ENCODE data around the gene ERGIC1. TPM values are rescaled to one million over a fixed set of nuclear protein-coding genes. Genes with fewer than 3 reads are reported as not detected.

Gene ERGIC1
- total RNA-seq, 1 experiment from 2014 or later, result 77.0 TPM

DNA sequence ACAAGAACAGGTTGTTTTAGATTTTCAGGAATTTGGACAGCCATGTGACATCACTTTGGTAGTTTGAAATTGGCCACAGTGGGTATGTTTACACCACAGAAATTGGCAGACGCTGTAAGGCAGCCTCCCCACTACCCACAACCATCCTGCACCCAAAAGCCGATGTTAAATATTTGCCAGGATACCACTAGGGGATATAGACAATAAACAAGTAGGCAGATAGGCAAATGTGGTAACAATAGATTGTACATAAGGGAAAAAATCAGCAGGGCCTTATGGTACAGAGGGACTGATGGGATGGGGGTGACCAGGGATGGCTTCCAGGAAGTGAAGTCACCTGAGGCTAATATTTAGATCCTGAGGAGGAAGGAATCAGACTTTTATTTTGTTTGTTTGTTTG, 31.9 kb upstream of the ERGIC1 start:
- Mint-ChIP-seq H3K4me3 (no peak overlapping the region), H3K27me3 (ENCODE audit: low read depth) (peaks cover 16% of the 10 kb centered on the region), H3K4me1 (peaks cover 7 to 10% of the 10 kb centered on the region in 2 experiments), H3K27ac (no peak overlapping the region; a peak in 2 of 7 replicates), H3K9me3 (no peaks in the 10 kb centered on the region), H3K36me3 (ENCODE audit: insufficient read depth in 1 of 3, low read depth in 3 of 3) (no peaks in the 10 kb centered on the region)
- Histone ChIP-seq H2BK5ac (ENCODE audit: insufficient read length, low read length) (no peak overlapping the region), H3K14ac (ENCODE audit: insufficient read depth, low read length) (no peak overlapping the region), H2AK5ac (ENCODE audit: insufficient read length, low read length) (no peak overlapping the region), H3K4me2 (ENCODE audit: insufficient read depth, insufficient read length, low read length) (no peak overlapping the region), H3K27ac (ENCODE audit: insufficient read length, low read depth, low read length) (no peak overlapping the region), H4K5ac (ENCODE audit: insufficient read length, low read depth, low read length) (no peak overlapping the region), H2AFZ (ENCODE audit: low read length) (no peak overlapping the region), H4K91ac (ENCODE audit: insufficient read length, low read depth, low read length) (no peak overlapping the region), H3K4ac (ENCODE audit: low read depth, low read length) (no peak overlapping the region), H3K18ac (ENCODE audit: insufficient read length, low read depth, low read length) (no peak overlapping the region), H2BK120ac (ENCODE audit: low read depth, low read length, poor library complexity, severe bottlenecking) (no peak overlapping the region), H2BK15ac (ENCODE audit: low read depth, low read length) (no peak overlapping the region), H3K9ac (ENCODE audit: extremely low read depth, insufficient read length, low read length) (no peak overlapping the region), H3K23ac (ENCODE audit: insufficient read length, low read depth, low read length) (no peak overlapping the region), H3K9me3 (ENCODE audit: control insufficient read depth, low read depth, low read length) (no peaks in the 10 kb centered on the region), H3K23me2 (ENCODE audit: insufficient read length, low read depth, low read length, poor library complexity, severe bottlenecking) (no peaks in the 10 kb centered on the region), H3K79me2 (ENCODE audit: insufficient read depth, low read length) (no peaks in the 10 kb centered on the region), H2BK20ac (ENCODE audit: low read depth, low read length, poor library complexity, severe bottlenecking) (no peak overlapping the region), H4K20me1 (ENCODE audit: control insufficient read depth, insufficient read depth, insufficient read length) (no peaks in the 10 kb centered on the region), H4K8ac (replicated peaks; ENCODE audit: insufficient read length, low read depth, low read length) (no peak overlapping the region), H3K56ac (ENCODE audit: insufficient read length, low read depth, low read length) (no peak overlapping the region), H3K27me3 (ENCODE audit: insufficient read depth, low read length) (no peaks in the 10 kb centered on the region), H2BK12ac (ENCODE audit: insufficient read length, low read depth, low read length) (no peak overlapping the region), H3K4me1 (ENCODE audit: insufficient read depth, low read length) (peaks cover 7% of the 10 kb centered on the region), H3K79me1 (ENCODE audit: insufficient read depth, low read depth, low read length, poor library complexity, severe bottlenecking) (no peaks in the 10 kb centered on the region), H3T11ph (ENCODE audit: low read length) (no peak overlapping the region)
- DNase-seq, result no peak
- no CpG with 5 or more reads among the region's 2 CpGs for WGBS (ENCODE audit: extremely low coverage, insufficient read length, low lambda C conversion rate)
- TF ChIP-seq, protein P1, sequence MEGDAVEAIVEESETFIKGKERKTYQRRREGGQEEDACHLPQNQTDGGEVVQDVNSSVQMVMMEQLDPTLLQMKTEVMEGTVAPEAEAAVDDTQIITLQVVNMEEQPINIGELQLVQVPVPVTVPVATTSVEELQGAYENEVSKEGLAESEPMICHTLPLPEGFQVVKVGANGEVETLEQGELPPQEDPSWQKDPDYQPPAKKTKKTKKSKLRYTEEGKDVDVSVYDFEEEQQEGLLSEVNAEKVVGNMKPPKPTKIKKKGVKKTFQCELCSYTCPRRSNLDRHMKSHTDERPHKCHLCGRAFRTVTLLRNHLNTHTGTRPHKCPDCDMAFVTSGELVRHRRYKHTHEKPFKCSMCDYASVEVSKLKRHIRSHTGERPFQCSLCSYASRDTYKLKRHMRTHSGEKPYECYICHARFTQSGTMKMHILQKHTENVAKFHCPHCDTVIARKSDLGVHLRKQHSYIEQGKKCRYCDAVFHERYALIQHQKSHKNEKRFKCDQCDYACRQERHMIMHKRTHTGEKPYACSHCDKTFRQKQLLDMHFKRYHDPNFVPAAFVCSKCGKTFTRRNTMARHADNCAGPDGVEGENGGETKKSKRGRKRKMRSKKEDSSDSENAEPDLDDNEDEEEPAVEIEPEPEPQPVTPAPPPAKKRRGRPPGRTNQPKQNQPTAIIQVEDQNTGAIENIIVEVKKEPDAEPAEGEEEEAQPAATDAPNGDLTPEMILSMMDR (conservative IDR thresholded peaks at IDR 0.05), result no peak

All from H9 (cell line).